IMR-90 (cell line): ENCODE data around the gene CAST. TPM values are rescaled to one million over a fixed set of nuclear protein-coding genes. Genes with fewer than 3 reads are reported as not detected.

Source experiments
- ATAC-seq: fragments of 200-7000 bp; cut with Tn5 transposase; 2 replicates; pipeline ENCODE4 v1.9.1; 2020; ENCODE audit warnings: low read depth, mild to moderate bottlenecking, moderate library complexity
- BruUV-seq: library from RNA; stranded (reverse); fragments of 400-500 nt; replicated peaks from 2 replicates; lab custom pipeline; 2021; lab: Mats Ljungman, UMichigan
- CTCF ChIA-PET: fragments of 300-600 bp; formaldehyde crosslinking; extraction: SDS; loops from one replicate; lab custom pipeline; 2021; ENCODE audit warnings: antibody characterized with exemption; lab: Yijun Ruan, JAX
- POLR2A ChIA-PET: fragments of 300-600 bp; sonication (Branson Sonifier 250); formaldehyde crosslinking; loops from one replicate; lab custom pipeline; 2022; ENCODE audit warnings: antibody characterized with exemption; ENCODE audit not compliant: unreplicated experiment; lab: Charles Lee
- DNase-seq: peaks from one replicate; pipeline ENCODE4 v3.0.0; 2013
- H2AFZ ChIP-seq: replicated peaks from 2 replicates; pipeline ENCODE3; 2013; ENCODE audit warnings: low read length, mild to moderate bottlenecking; ENCODE audit not compliant: poor library complexity
- H2AK5ac ChIP-seq: 2 replicates; pipeline ENCODE4 v1.6.1; 2013; ENCODE audit warnings: low read depth, low read length, inconsistent platforms
- H2AK9ac ChIP-seq: replicated peaks from 2 replicates; pipeline ENCODE3; 2013; ENCODE audit warnings: mild to moderate bottlenecking, low read depth, low read length, moderate library complexity; ENCODE audit not compliant: poor library complexity
- H2BK120ac ChIP-seq: 2 replicates; pipeline ENCODE4 v1.6.1; 2013; ENCODE audit warnings: low read depth, low read length, inconsistent platforms
- H2BK15ac ChIP-seq: 3 replicates; pipeline ENCODE4 v1.6.1; 2013; ENCODE audit warnings: low read depth, low read length, inconsistent platforms
- H2BK20ac ChIP-seq: 2 replicates; pipeline ENCODE4 v1.6.1; 2013; ENCODE audit warnings: low read depth, mild to moderate bottlenecking, inconsistent platforms, low read length, moderate library complexity
- H2BK5ac ChIP-seq: 2 replicates; pipeline ENCODE4 v1.6.1; 2013; ENCODE audit warnings: mild to moderate bottlenecking, low read depth, low read length, inconsistent platforms; ENCODE audit not compliant: poor library complexity, severe bottlenecking
- H3K14ac ChIP-seq: replicated peaks from 2 replicates; pipeline ENCODE4 v1.6.1; 2013; ENCODE audit warnings: low read depth, low read length, inconsistent platforms
- H3K18ac ChIP-seq: 2 replicates; pipeline ENCODE4 v1.6.1; 2013; ENCODE audit warnings: low read depth, low read length, control low read depth
- H3K23ac ChIP-seq: 2 replicates; pipeline ENCODE4 v1.6.1; 2013; ENCODE audit warnings: low read depth, low read length, inconsistent platforms
- H3K27ac ChIP-seq: 2 replicates; pipeline ENCODE4 v1.5.1; 2013; ENCODE audit warnings: mild to moderate bottlenecking, control low read depth, low read length; ENCODE audit not compliant: insufficient read depth
- H3K27me3 ChIP-seq: 2 replicates; pipeline ENCODE4 v1.6.1; 2013; ENCODE audit warnings: low read length; ENCODE audit not compliant: control insufficient read depth, insufficient read depth
- H3K36me3 ChIP-seq: 2 replicates; pipeline ENCODE4 v1.6.1; 2013; ENCODE audit warnings: low read length, mixed read lengths; ENCODE audit not compliant: control insufficient read depth, insufficient read depth
- H3K4ac ChIP-seq: 2 replicates; pipeline ENCODE4 v1.6.1; 2013; ENCODE audit warnings: low read depth, low read length, inconsistent platforms
- H3K4me1 ChIP-seq: 2 replicates; pipeline ENCODE4 v1.6.1; 2013; ENCODE audit warnings: low read length, mixed read lengths; ENCODE audit not compliant: control insufficient read depth, insufficient read depth
- H3K4me2 ChIP-seq: 2 replicates; pipeline ENCODE4 v1.6.1; 2013; ENCODE audit warnings: low read depth, mild to moderate bottlenecking, control low read depth, low read length, moderate library complexity
- H3K4me3 ChIP-seq: 2 replicates; pipeline ENCODE4 v1.5.1; 2013; ENCODE audit warnings: low read depth, mild to moderate bottlenecking, control low read depth, low read length, moderate library complexity; ENCODE audit not compliant: insufficient read depth
- H3K56ac ChIP-seq: 2 replicates; pipeline ENCODE4 v1.6.1; 2013; ENCODE audit warnings: low read length, inconsistent platforms; ENCODE audit not compliant: insufficient read depth; ENCODE audit errors: extremely low read depth
- H3K79me1 ChIP-seq, 2 experiments: 2 replicates each; pipeline ENCODE4 v1.6.1; 2013; ENCODE audit warnings: low read length in 2 of 2, inconsistent platforms in 1 of 2, low read depth in 1 of 2
- H3K9ac ChIP-seq: 2 replicates; pipeline ENCODE4 v1.6.1; 2013; ENCODE audit warnings: low read depth, low read length, control low read depth
- H3K9me1 ChIP-seq: 2 replicates; pipeline ENCODE4 v1.6.1; 2013; ENCODE audit warnings: low read length, inconsistent platforms; ENCODE audit not compliant: insufficient read depth
- H3K9me3 ChIP-seq: 2 replicates; pipeline ENCODE4 v1.6.1; 2013; ENCODE audit warnings: low read length; ENCODE audit not compliant: control insufficient read depth, insufficient read depth
- H4K20me1 ChIP-seq: 2 replicates; pipeline ENCODE4 v1.6.1; 2013; ENCODE audit warnings: low read length, inconsistent platforms; ENCODE audit not compliant: insufficient read depth
- H4K5ac ChIP-seq: 2 replicates; pipeline ENCODE4 v1.6.1; 2013; ENCODE audit warnings: mild to moderate bottlenecking, low read depth, low read length, control low read depth
- H4K8ac ChIP-seq, 2 experiments: 2 replicates each; pipeline ENCODE4 v1.6.1; 2013; ENCODE audit warnings: low read depth in 2 of 2, low read length in 2 of 2, control low read depth in 1 of 2, inconsistent platforms in 1 of 2
- H4K91ac ChIP-seq: 2 replicates; pipeline ENCODE4 v1.6.1; 2013; ENCODE audit warnings: low read depth, low read length, inconsistent platforms; ENCODE audit not compliant: insufficient read depth
- BHLHE40 ChIP-seq: fragments of 150-350 bp; IDR thresholded peaks from 2 replicates; pipeline ENCODE4 v1.6.1; 2016; ENCODE audit warnings: mild to moderate bottlenecking, low read depth, low read length
- CHD1 ChIP-seq: IDR thresholded peaks from 2 replicates; pipeline ENCODE4 v1.6.1; 2012; ENCODE audit warnings: low read depth, low read length, improper control_type of control experiment
- MAZ ChIP-seq: IDR thresholded peaks from 2 replicates; pipeline ENCODE4 v1.6.1; 2012; ENCODE audit warnings: low read depth, mild to moderate bottlenecking, low read length, improper control_type of control experiment, moderate library complexity, borderline replicate concordance
- NFE2L2 ChIP-seq: fragments of 150-350 bp; IDR thresholded peaks from 2 replicates; pipeline ENCODE4 v1.6.1; 2016; ENCODE audit warnings: low read depth, mild to moderate bottlenecking, low read length
- RCOR1 ChIP-seq: IDR thresholded peaks from 2 replicates; pipeline ENCODE4 v1.6.1; 2012; ENCODE audit warnings: mild to moderate bottlenecking, low read length, improper control_type of control experiment; ENCODE audit not compliant: insufficient replicate concordance
- RFX5 ChIP-seq: IDR thresholded peaks from 2 replicates; pipeline ENCODE4 v1.8.0; 2012; ENCODE audit warnings: low read depth, mild to moderate bottlenecking, low read length, moderate library complexity
- WGBS, 2 experiments: methylation state at CpG; one replicate each; pipeline versions ENCODE4 v1.1.5 to v1.1.7; 2013; ENCODE audit warnings: missing lambda C conversion rate in 2 of 2; ENCODE audit not compliant: insufficient read length in 1 of 2; ENCODE audit errors: extremely low coverage in 2 of 2; 5-methylcytosine and 5-hydroxymethylcytosine counted together
- dilution Hi-C: fragments of 300-500 bp; cut with HindIII; formaldehyde crosslinking; loops from one replicate; pipeline ENCODE4 v1.14.3; 2018; ENCODE audit warnings: low sequenced_read_pairs; ENCODE audit not compliant: unreplicated experiment
- in situ Hi-C: fragments of 300-500 bp; cut with MboI; formaldehyde crosslinking; loops from 3 replicates; pipeline ENCODE4 v1.14.3; 2019; ENCODE audit warnings: low sequenced_read_pairs, inconsistent platforms, mixed read lengths
- intact Hi-C: fragments of 100-400 bp; cut with micrococcal nuclease; formaldehyde crosslinking; loops from 2 replicates; pipeline ENCODE4 v1.10.0; 2022
- polyA plus RNA-seq, 3 experiments: library from polyadenylated mRNA; depleted of rRNA; stranded (reverse); fragments of >200 nt; gene quantifications; 2 replicates each; pipeline ENCODE4 v1.2.3, GENCODE V29; 2012; ENCODE audit warnings: low replicate concordance in 1 of 3
- total RNA-seq: library from RNA; depleted of rRNA; stranded (reverse); fragments of >200 nt; gene quantifications from 2 replicates; pipeline ENCODE4 v1.2.3, GENCODE V29; 2012
- TF ChIP-seq, protein P1 (sequence below): fragments of 150-350 bp; IDR thresholded peaks from 2 replicates; pipeline ENCODE4 v1.6.1; 2016; ENCODE audit warnings: low read depth, mild to moderate bottlenecking, low read length, moderate library complexity, borderline replicate concordance
- TF ChIP-seq, protein P2 (sequence below): conservative IDR thresholded peaks from 2 replicates; pipeline ENCODE4 v1.5.1; 2012; ENCODE audit warnings: mild to moderate bottlenecking, low read depth, low read length, improper control_type of control experiment
- TF ChIP-seq, protein P3 (sequence below): fragments of 150-350 bp; IDR thresholded peaks from 2 replicates; pipeline ENCODE4 v1.6.1; 2017; ENCODE audit warnings: mild to moderate bottlenecking, antibody characterized with exemption, low read length, low read depth

CAST gene
- total and polyA plus RNA-seq, 2 of the 4 experiments (the other 2 are of a cell fraction), result 91.3 to 128 TPM

DNA sequence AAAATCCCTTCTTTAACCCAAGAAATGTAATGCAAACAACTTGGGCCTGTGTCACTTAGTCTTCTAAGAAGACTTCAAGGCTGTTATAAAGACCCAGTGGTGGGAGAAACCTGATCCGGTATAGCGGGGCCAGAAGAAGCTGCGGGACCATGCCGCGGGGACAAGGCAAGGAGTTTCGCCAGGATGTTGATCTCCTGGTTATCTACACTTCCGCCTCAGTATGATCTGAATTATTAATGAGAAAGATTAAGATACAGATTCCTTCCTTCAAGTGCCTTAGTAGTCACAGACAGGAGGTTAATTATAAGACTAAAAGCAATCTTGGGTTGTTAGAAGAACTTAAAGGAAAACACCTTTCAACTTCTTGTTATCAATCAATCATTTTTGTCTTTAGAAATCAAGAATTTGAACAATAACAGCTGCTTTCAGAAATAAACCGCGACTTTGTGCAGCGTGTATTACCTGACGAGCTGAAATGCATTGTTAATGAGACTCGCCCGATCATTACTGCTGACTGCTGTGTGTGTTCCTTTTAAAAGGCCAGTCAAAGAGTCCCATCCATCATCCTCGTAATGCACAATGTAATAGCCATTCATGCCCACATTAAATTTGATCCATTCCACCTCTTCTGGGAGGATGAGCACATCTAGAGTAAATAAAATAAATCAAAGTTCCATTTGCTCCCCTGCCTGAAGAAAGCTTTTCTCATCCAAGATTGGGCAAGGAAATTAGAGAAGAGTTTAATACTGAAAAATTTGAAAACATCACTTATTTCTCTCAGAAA, 123.3 kb downstream of the CAST start:
- no TSS peak for BruUV-seq
- Histone ChIP-seq H3K18ac (no peak overlapping the region), H4K8ac (no peak overlapping the region), H2BK5ac (no peak overlapping the region), H2BK120ac (no peak overlapping the region), H3K4me3 (no peak overlapping the region), H3K27me3 (no peaks in the 10 kb centered on the region), H2AK5ac (no peak overlapping the region), H3K79me1 (no peaks in the 10 kb centered on the region; a peak in 1 of 4 replicates), H2BK20ac (no peak overlapping the region), H3K14ac (no peak overlapping the region), H4K20me1 (no peaks in the 10 kb centered on the region; the same call in none of the 2 replicates), H4K91ac (no peak overlapping the region), H4K5ac (no peak overlapping the region), H2AFZ (no peak overlapping the region), H3K36me3 (peaks cover 15% of the 10 kb centered on the region), H3K9ac (no peak overlapping the region), H3K4me1 (peaks cover 10% of the 10 kb centered on the region), H3K27ac (no peak overlapping the region), H2BK15ac (no peak overlapping the region), H2AK9ac (no peak overlapping the region), H3K4ac (no peak overlapping the region), H3K9me3 (no peaks in the 10 kb centered on the region), H3K56ac (no peak overlapping the region), H3K4me2 (no peak overlapping the region), H3K23ac (no peak overlapping the region), H3K9me1 (peaks cover 3% of the 10 kb centered on the region)
- intact Hi-C loops, result no loop called here
- POLR2A ChIA-PET, result no interaction called here
- WGBS, 2 experiments, result 92% methylated on average over 4 of the region's 14 CpGs; no CpG with 5 or more reads in 1 of the 2 experiments
- DNase-seq (no peak), ATAC-seq (no peak)
- CTCF ChIA-PET, result no interaction called here
- no peak for TF ChIP-seq CHD1
- TF ChIP-seq, protein P1, sequence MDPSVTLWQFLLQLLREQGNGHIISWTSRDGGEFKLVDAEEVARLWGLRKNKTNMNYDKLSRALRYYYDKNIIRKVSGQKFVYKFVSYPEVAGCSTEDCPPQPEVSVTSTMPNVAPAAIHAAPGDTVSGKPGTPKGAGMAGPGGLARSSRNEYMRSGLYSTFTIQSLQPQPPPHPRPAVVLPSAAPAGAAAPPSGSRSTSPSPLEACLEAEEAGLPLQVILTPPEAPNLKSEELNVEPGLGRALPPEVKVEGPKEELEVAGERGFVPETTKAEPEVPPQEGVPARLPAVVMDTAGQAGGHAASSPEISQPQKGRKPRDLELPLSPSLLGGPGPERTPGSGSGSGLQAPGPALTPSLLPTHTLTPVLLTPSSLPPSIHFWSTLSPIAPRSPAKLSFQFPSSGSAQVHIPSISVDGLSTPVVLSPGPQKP, result no peak
- TF ChIP-seq, protein P2, sequence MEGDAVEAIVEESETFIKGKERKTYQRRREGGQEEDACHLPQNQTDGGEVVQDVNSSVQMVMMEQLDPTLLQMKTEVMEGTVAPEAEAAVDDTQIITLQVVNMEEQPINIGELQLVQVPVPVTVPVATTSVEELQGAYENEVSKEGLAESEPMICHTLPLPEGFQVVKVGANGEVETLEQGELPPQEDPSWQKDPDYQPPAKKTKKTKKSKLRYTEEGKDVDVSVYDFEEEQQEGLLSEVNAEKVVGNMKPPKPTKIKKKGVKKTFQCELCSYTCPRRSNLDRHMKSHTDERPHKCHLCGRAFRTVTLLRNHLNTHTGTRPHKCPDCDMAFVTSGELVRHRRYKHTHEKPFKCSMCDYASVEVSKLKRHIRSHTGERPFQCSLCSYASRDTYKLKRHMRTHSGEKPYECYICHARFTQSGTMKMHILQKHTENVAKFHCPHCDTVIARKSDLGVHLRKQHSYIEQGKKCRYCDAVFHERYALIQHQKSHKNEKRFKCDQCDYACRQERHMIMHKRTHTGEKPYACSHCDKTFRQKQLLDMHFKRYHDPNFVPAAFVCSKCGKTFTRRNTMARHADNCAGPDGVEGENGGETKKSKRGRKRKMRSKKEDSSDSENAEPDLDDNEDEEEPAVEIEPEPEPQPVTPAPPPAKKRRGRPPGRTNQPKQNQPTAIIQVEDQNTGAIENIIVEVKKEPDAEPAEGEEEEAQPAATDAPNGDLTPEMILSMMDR, result no peak
- TF ChIP-seq RFX5, result no peak
- TF ChIP-seq MAZ, result no peak
- TF ChIP-seq RCOR1, result no peak
- no peak for TF ChIP-seq BHLHE40
- TF ChIP-seq, protein P3, sequence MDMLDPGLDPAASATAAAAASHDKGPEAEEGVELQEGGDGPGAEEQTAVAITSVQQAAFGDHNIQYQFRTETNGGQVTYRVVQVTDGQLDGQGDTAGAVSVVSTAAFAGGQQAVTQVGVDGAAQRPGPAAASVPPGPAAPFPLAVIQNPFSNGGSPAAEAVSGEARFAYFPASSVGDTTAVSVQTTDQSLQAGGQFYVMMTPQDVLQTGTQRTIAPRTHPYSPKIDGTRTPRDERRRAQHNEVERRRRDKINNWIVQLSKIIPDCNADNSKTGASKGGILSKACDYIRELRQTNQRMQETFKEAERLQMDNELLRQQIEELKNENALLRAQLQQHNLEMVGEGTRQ, result no peak
- no peak for TF ChIP-seq NFE2L2
- in situ Hi-C loops, result no loop called here
- dilution Hi-C loops, result loop anchor here (25.0 kb wide), 1 partner anchor 377 kb away; no protein-coding TSS in a partner anchor
